HEK293T (cell line): ENCODE measurements around the gene AMOT.

Experiments used
- CTCF ChIA-PET: fragments of 350-600 bp; formaldehyde crosslinking; extraction: SDS; loops from one replicate; lab custom pipeline; 2021; ENCODE audit warnings: antibody characterized with exemption, inconsistent platforms; lab: Yijun Ruan, JAX
- POLR2A ChIA-PET: fragments of 350-600 bp; formaldehyde crosslinking; extraction: SDS; loops from one replicate; lab custom pipeline; 2020; ENCODE audit warnings: antibody characterized with exemption, inconsistent platforms; lab: Yijun Ruan, JAX
- DNase-seq: peaks from one replicate; pipeline ENCODE4 v3.0.0; 2012; ENCODE audit warnings: mixed read lengths; ENCODE audit errors: extremely low spot score
- ARNT ChIP-seq: fragments of 450-650 bp; IDR thresholded peaks from 2 replicates; pipeline ENCODE4 v1.6.1; 2017; ENCODE audit warnings: mild to moderate bottlenecking
- BHLHE40 ChIP-seq: fragments of 450-650 bp; IDR thresholded peaks from 2 replicates; pipeline ENCODE4 v1.6.1; 2016; ENCODE audit warnings: mild to moderate bottlenecking, moderate library complexity, borderline replicate concordance
- CTBP1 ChIP-seq: fragments of 450-650 bp; IDR thresholded peaks from 2 replicates; pipeline ENCODE4 v1.6.1; 2016; ENCODE audit warnings: borderline replicate concordance
- ELF4 ChIP-seq: fragments of 450-650 bp; IDR thresholded peaks from 2 replicates; pipeline ENCODE4 v1.6.1; 2017; ENCODE audit warnings: antibody characterized with exemption
- FOXA1 ChIP-seq: fragments of 450-650 bp; IDR thresholded peaks from 2 replicates; pipeline ENCODE4 v1.6.1; 2016; ENCODE audit warnings: mild to moderate bottlenecking
- FOXK2 ChIP-seq: fragments of 450-650 bp; IDR thresholded peaks from 2 replicates; pipeline ENCODE4 v1.6.1; 2016; ENCODE audit warnings: mild to moderate bottlenecking
- FOXM1 ChIP-seq: fragments of 450-650 bp; IDR thresholded peaks from 2 replicates; pipeline ENCODE4 v1.6.1; 2017; ENCODE audit warnings: mild to moderate bottlenecking, borderline replicate concordance
- HDGF ChIP-seq: fragments of 450-650 bp; IDR thresholded peaks from 2 replicates; pipeline ENCODE4 v1.6.1; 2017; ENCODE audit warnings: antibody characterized with exemption, borderline replicate concordance
- L3MBTL2 ChIP-seq: fragments of 450-650 bp; conservative IDR thresholded peaks from 2 replicates; pipeline ENCODE4 v1.6.1; 2016; ENCODE audit warnings: mild to moderate bottlenecking
- LEF1 ChIP-seq: fragments of 450-650 bp; IDR thresholded peaks from 2 replicates; pipeline ENCODE4 v1.6.1; 2017; ENCODE audit warnings: mild to moderate bottlenecking, borderline replicate concordance
- NFRKB ChIP-seq: fragments of 450-650 bp; IDR thresholded peaks from 2 replicates; pipeline ENCODE4 v1.6.1; 2016; ENCODE audit warnings: mild to moderate bottlenecking, moderate library complexity
- SP1 ChIP-seq: fragments of 450-650 bp; IDR thresholded peaks from 2 replicates; pipeline ENCODE4 v1.6.1; 2017
- SUZ12 ChIP-seq: fragments of 450-650 bp; IDR thresholded peaks from 2 replicates; pipeline ENCODE4 v1.6.1; 2016; ENCODE audit warnings: mild to moderate bottlenecking
- TARDBP ChIP-seq: fragments of 450-650 bp; IDR thresholded peaks from 2 replicates; pipeline ENCODE4 v1.6.1; 2016
- ZNF384 ChIP-seq: fragments of 450-650 bp; IDR thresholded peaks from 2 replicates; pipeline ENCODE4 v1.6.1; 2016
- TF ChIP-seq, protein P1 (sequence below): fragments of 450-650 bp; IDR thresholded peaks from 2 replicates; pipeline ENCODE4 v1.6.1; 2016

Gene AMOT

DNA sequence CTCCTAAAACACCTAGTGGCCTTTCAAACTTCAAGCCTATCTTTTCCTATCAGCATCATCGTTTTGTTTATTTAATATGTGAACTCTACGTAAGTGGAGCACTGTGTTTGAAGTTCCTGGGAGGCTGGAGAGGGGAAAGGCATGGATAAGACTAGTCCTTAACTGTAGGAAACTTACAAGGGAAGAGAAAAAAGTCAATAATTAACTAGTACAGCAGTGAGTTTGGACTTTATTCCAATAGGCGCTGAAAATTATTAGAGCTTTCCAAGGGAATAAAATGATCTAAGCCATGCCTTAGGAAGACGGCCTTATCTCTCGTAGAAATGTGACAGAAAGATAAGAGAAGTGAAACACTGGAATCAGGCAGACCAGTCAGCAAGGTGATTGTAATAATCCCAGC, 55.3 kb downstream of the AMOT start:
- no peak for DNase-seq
- TF ChIP-seq FOXA1 (no peak), SP1 (no peak), TARDBP (no peak), ZNF384 (no peak), FOXK2 (no peak), L3MBTL2 (no peak)
- CTCF ChIA-PET = no interaction called here
- POLR2A ChIA-PET = no interaction called here

DNA sequence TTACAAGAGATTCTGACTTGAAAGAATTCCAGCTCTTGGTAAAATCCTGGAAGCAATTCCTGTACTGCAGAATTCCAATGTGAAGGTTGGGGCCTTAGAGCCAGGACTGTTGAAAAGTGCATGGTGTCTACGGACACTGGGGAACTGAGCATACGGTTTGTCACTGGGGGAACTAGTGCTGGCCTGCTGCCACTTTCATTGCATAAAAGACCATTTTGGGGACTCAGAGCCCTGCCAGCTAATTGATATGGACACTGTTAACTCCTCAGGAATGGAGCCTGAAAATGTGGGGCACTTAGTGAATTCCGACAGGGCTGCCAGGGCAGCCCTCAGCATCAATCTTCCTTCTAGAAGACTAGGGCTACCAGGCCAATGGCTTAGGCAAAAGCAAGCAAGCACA, 55.9 kb downstream of the AMOT start:
- ChIA-PET CTCF (no interaction called here), POLR2A (no interaction called here)
- DNase-seq = no peak
- TF ChIP-seq SUZ12 (no peak), ZNF384 (no peak), BHLHE40 (no peak), LEF1 (no peak), HDGF (no peak), FOXA1 (no peak), NFRKB (no peak)
- TF ChIP-seq, protein P1, sequence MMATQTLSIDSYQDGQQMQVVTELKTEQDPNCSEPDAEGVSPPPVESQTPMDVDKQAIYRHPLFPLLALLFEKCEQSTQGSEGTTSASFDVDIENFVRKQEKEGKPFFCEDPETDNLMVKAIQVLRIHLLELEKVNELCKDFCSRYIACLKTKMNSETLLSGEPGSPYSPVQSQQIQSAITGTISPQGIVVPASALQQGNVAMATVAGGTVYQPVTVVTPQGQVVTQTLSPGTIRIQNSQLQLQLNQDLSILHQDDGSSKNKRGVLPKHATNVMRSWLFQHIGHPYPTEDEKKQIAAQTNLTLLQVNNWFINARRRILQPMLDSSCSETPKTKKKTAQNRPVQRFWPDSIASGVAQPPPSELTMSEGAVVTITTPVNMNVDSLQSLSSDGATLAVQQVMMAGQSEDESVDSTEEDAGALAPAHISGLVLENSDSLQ = no peak

DNA sequence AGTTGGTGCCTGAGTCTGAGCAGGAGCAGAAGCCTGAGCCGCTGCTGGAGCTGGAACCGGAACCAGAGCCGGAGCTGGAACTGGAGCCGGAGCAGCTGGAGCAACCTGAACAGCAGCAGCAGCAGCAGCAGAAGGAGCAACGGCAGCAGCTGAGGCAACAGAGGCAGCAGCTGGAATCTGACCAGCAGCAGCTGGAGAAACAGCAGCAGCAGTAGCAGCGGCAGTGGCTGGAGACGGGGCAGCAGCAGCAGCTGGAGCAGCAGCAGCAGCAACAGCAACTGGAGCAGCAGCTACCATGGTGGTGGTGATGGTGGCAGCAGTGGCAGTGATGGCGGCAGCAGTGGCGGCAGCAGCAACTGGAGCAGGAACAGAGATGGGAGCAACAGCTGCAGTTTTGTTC, 61.5 kb downstream of the AMOT start:
- no peak for TF ChIP-seq BHLHE40
- no peak for TF ChIP-seq ZNF384
- no peak for TF ChIP-seq LEF1
- POLR2A ChIA-PET = no interaction called here
- CTCF ChIA-PET = no interaction called here
- no peak for DNase-seq

DNA sequence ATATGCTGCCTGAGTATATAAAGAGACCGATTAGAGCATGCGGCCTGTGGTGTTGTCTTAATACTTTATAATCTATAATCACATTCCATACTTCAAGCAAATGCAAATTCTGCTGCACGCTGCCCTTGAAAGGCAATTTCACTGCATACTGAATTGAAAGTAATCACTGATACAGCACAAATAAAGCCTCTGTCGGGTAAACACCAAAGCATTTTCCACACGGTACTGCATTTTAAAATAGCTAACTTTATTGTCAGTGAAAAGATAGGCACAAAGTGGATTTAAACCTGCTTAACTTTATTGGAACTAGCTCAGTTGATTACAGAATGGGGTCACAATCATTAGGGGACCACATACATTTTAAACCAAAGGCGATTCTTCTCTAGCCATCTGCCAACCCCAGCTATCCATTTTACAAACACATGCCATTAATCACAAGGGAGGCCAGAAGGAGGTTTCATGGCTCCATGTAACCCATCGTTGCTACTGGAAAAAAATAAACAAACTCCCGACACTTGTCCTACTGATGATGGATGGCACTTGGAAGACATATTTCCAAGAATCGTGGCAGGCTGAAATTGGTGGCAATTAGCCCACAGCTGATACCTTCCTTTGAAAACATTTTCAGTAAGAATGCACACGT, 65.9 kb downstream of the AMOT start:
- DNase-seq = no peak
- ChIA-PET POLR2A (no interaction called here), CTCF (no interaction called here)
- no peak for TF ChIP-seq FOXA1
- TF ChIP-seq, protein P1 = peak; percentile 27; the same call in 1 of the 2 replicates

DNA sequence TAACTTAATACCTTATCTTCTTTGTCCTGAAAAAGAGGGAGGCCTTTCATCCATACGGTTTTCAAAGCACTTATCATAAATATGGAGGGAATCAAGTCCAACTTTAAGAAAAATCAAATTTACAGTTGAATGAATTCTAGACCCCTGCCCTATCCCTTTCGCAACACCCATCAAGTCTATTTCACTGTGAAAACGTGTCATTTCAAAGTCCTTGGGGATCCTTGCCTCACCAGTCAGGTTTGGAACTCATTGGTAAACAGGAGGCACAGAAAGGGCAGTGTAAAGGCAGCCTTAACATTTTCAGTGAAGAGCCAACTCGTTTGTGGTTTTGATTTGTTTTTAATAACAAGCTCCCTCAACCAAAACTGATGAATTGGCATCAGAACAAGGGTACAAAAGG, 66.5 kb downstream of the AMOT start:
- TF ChIP-seq LEF1 = no peak
- no peak for TF ChIP-seq FOXM1
- TF ChIP-seq BHLHE40 = no peak
- TF ChIP-seq FOXK2 = no peak
- TF ChIP-seq TARDBP = no peak
- no peak for TF ChIP-seq ZNF384
- no peak for TF ChIP-seq NFRKB
- no peak for TF ChIP-seq SUZ12
- TF ChIP-seq HDGF = no peak
- no peak for TF ChIP-seq ARNT
- TF ChIP-seq, protein P1 = no peak
- TF ChIP-seq L3MBTL2 = no peak
- TF ChIP-seq CTBP1 = no peak
- TF ChIP-seq SP1 = no peak
- no peak for TF ChIP-seq FOXA1
- TF ChIP-seq ELF4 = no peak
- no peak for DNase-seq
- ChIA-PET CTCF (no interaction called here), POLR2A (no interaction called here)

DNA sequence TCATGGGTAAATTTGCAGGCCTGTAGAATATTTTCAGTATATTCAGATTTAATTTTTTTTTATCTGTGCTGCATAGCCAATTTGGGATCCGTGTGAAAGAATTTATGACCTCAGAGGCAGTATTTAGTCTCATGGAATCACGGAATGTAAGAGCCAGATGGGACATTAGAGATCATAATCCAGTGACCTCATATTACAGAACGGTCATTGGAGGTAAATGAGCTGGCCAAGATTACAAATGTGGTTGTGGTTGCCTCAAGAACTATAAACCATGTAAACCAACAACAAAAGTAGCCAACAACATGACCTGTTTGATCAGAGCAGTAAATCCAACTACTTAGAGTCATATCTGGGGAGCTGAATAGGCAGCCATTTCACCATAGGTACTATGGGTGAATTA, 71.6 kb downstream of the AMOT start:
- POLR2A ChIA-PET = no interaction called here
- TF ChIP-seq CTBP1 (no peak), HDGF (no peak)
- no peak for DNase-seq
- CTCF ChIA-PET = no interaction called here

DNA sequence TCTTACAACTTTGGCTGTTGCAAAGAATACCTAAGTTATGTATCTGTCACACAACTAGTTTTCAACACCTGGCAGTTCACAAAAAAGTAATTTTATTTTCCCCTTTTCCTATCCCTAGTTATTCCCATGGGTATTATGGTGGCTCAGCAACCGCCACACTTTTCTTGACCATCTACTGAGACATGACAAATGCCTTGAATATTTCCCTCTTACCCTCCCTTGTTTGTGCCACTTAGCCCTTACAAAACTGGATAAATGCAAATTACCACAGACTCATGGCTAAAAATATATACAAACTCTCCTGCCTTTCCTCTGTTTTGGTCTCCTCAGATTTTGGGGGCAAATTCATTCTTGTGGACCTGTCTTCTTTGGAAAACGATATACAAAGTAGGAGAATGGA, 72.1 kb downstream of the AMOT start:
- POLR2A ChIA-PET = no interaction called here
- CTCF ChIA-PET = no interaction called here
- TF ChIP-seq FOXA1 = no peak
- TF ChIP-seq TARDBP = no peak
- TF ChIP-seq NFRKB = no peak
- TF ChIP-seq FOXK2 = no peak
- TF ChIP-seq SUZ12 = no peak
- no peak for TF ChIP-seq ZNF384
- no peak for TF ChIP-seq FOXM1
- TF ChIP-seq ELF4 = no peak
- no peak for TF ChIP-seq ARNT
- no peak for TF ChIP-seq LEF1
- no peak for TF ChIP-seq SP1
- TF ChIP-seq, protein P1 = no peak
- TF ChIP-seq L3MBTL2 = no peak
- no peak for TF ChIP-seq BHLHE40
- no peak for TF ChIP-seq CTBP1
- no peak for TF ChIP-seq HDGF
- no peak for DNase-seq
